KMS-11 (cell line): ENCODE measurements around the gene COL15A1.
A peak's percentile ranks its signal among the peaks of the same experiment; 100 is the strongest.

Experiments
- H2AFZ ChIP-seq: fragments of 200-600 bp; sonication (generic); 2 replicates; pipeline ENCODE4 v1.6.1; 2016; ENCODE audit warnings: antibody characterized with exemption, mixed run types, low read depth
- H3K27ac ChIP-seq: fragments of 200-600 bp; sonication (generic); 2 replicates; pipeline ENCODE4 v1.6.1; 2016; ENCODE audit warnings: mild to moderate bottlenecking, mixed run types
- H3K27me3 ChIP-seq: fragments of 200-600 bp; sonication (generic); 2 replicates; pipeline ENCODE4 v1.6.1; 2017; ENCODE audit warnings: mild to moderate bottlenecking, low read depth, mixed run types, moderate library complexity; ENCODE audit not compliant: insufficient read depth
- H3K36me3 ChIP-seq: fragments of 200-600 bp; sonication (generic); 2 replicates; pipeline ENCODE4 v1.6.1; 2017; ENCODE audit warnings: mild to moderate bottlenecking, mixed run types; ENCODE audit not compliant: insufficient read depth
- H3K4me1 ChIP-seq: fragments of 200-600 bp; sonication (generic); 2 replicates; pipeline ENCODE4 v1.6.1; 2016; ENCODE audit warnings: mild to moderate bottlenecking, low read depth, mixed run types; ENCODE audit not compliant: poor library complexity, severe bottlenecking
- H3K4me2 ChIP-seq: fragments of 200-600 bp; sonication (generic); 2 replicates; pipeline ENCODE4 v1.7.0; 2016; ENCODE audit warnings: mild to moderate bottlenecking, mixed run types
- H3K4me3 ChIP-seq: fragments of 200-600 bp; sonication (generic); IDR thresholded peaks from 2 replicates; pipeline ENCODE4 v1.6.1; 2017; ENCODE audit warnings: low read depth, low read length, mixed read lengths; ENCODE audit not compliant: insufficient read depth
- H3K79me2 ChIP-seq: fragments of 200-600 bp; sonication (generic); 2 replicates; pipeline ENCODE4 v1.6.1; 2016; ENCODE audit warnings: low read depth, mixed run types; ENCODE audit not compliant: insufficient read depth
- H3K9ac ChIP-seq: fragments of 200-600 bp; sonication (generic); 2 replicates; pipeline ENCODE4 v1.6.1; 2016; ENCODE audit warnings: mild to moderate bottlenecking, mixed run types
- H4K20me1 ChIP-seq: fragments of 200-600 bp; sonication (generic); 2 replicates; pipeline ENCODE4 v1.6.1; 2016; ENCODE audit warnings: mild to moderate bottlenecking, mixed run types; ENCODE audit not compliant: insufficient read depth
- CTCF ChIP-seq: fragments of 200-600 bp; sonication (generic); conservative IDR thresholded peaks from 2 replicates; pipeline ENCODE4 v1.6.1; 2017; ENCODE audit warnings: low read depth, mild to moderate bottlenecking, antibody characterized with exemption, low read length, moderate library complexity, mixed read lengths

COL15A1 gene

GRCh38 chr9:99119976-99120655, 176.4 kb downstream of the COL15A1 start:
- H3K27me3 ChIP-seq, result no peaks in the 10 kb centered on the region
- H3K4me1 ChIP-seq, result peaks cover 21% of the 10 kb centered on the region
- peak overlapping the region; percentile 36 for H3K4me2 ChIP-seq
- no peak overlapping the region for H2AFZ ChIP-seq
- no peak overlapping the region for H3K4me3 ChIP-seq
- H3K36me3 ChIP-seq, result no peaks in the 10 kb centered on the region
- TF ChIP-seq CTCF, result no peak
- H3K9ac ChIP-seq, result no peak overlapping the region
- H3K27ac ChIP-seq, result no peak overlapping the region
- H3K79me2 ChIP-seq, result peaks cover 36% of the 10 kb centered on the region; the same call in 1 of the 2 replicates
- no peaks in the 10 kb centered on the region for H4K20me1 ChIP-seq
